ENCODE results near the gene TBCK. TPM values are rescaled to one million over a fixed set of nuclear protein-coding genes. Genes with fewer than 3 reads are reported as not detected.

TBCK gene
- total and polyA plus RNA-seq, 2 donors (not counting 3 experiments of a cell fraction or from before 2014, with no cell fraction given) = 18.2 to 38.6 TPM

DNA sequence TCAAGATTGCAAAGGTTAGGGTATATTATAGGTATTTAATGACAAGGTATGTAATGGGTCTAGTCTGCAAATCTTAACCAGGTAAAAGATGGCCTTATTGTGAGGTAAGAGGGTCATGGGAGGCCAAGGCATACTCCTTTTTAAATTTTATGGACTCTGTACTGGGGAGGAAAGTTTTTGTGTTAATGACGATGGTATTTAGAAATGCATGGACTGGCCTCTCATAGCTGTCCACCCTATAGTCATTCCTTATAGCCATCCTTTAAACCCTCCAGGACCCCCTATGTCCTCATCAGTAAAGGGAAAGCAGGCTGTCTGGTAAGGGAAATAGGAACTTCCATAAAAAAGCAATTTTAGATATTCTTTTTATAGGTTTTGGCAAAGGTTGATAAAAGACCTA, 1.8 kb upstream of the TBCK start:
- H3K79me2 ChIP-seq (ENCODE audit: control insufficient read depth, insufficient read depth, low read length) = peaks cover 56% of the 10 kb centered on the region
- no peak overlapping the region for H3K9ac ChIP-seq (replicated peaks; ENCODE audit: extremely low read depth, insufficient read depth, low read length)
- no peaks in the 10 kb centered on the region for H3K9me3 ChIP-seq (replicated peaks; ENCODE audit: control insufficient read depth, insufficient read depth, low read length)
- no peak for TF ChIP-seq CTCF (IDR thresholded peaks at IDR 0.05; ENCODE audit: extremely low read depth in 1 of 2, insufficient read depth in 1 of 2, low read depth in 1 of 2, low read length in 2 of 2)
- no peak for TF ChIP-seq EZH2 (IDR thresholded peaks at IDR 0.05; ENCODE audit: borderline replicate concordance, low read depth, low read length, severe bottlenecking)
- TF ChIP-seq GATA2 (IDR thresholded peaks at IDR 0.05; ENCODE audit: insufficient read depth, insufficient read length, low read depth, low read length) = no peak
- TF ChIP-seq JUN (IDR thresholded peaks at IDR 0.05; ENCODE audit: borderline replicate concordance, insufficient read depth, insufficient read length, low read depth) = no peak
- TF ChIP-seq MYC (IDR thresholded peaks at IDR 0.05; ENCODE audit: low read depth, low read length) = no peak
- TF ChIP-seq POLR2AphosphoS5 (IDR thresholded peaks at IDR 0.05; ENCODE audit: insufficient read depth, low read depth, low read length) = no peak
- TF ChIP-seq FOS (IDR thresholded peaks at IDR 0.05; ENCODE audit: borderline replicate concordance, insufficient read depth, low read length) = no peak
- TF ChIP-seq, protein P1, sequence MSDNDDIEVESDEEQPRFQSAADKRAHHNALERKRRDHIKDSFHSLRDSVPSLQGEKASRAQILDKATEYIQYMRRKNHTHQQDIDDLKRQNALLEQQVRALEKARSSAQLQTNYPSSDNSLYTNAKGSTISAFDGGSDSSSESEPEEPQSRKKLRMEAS (IDR thresholded peaks at IDR 0.05; ENCODE audit: insufficient read depth, insufficient read length) = no peak
- TF ChIP-seq POLR2A (IDR thresholded peaks at IDR 0.05; ENCODE audit: low read depth, low read length) = no peak
- H3K4me2 ChIP-seq (ENCODE audit: insufficient read depth, low read length) = peak overlapping the region; percentile 98
- H3K36me3 ChIP-seq (ENCODE audit: control insufficient read depth in 2 of 2, extremely low read depth in 1 of 2, insufficient read depth in 2 of 2, low read length in 2 of 2) = no peaks in the 10 kb centered on the region
- no TSS peak for BruUV-seq (replicated peaks)
- H2AFZ ChIP-seq (ENCODE audit: low read depth, low read length) = no peak overlapping the region
- H3K27ac ChIP-seq (ENCODE audit: insufficient read depth, low read depth, low read length) = no peak overlapping the region
- intact Hi-C loops (cut with micrococcal nuclease) (loop anchor here (5.0 kb wide), 1 partner anchor 611 kb away; the partner anchor contains the start of genes GSTCD and INTS12), dilution Hi-C loops (cut with MboI; ENCODE audit: extremely low pct_ligation_motif_present, low sequenced_read_pairs) (no loop called here)
- H4K20me1 ChIP-seq (replicated peaks; ENCODE audit: control insufficient read depth, extremely low read depth, insufficient read depth, low read length) = no peaks in the 10 kb centered on the region
- CTCF ChIA-PET = interaction anchor here (3.1 kb wide), 1 partner anchor 11 kb away, joined by 18 read pairs; no protein-coding TSS in a partner anchor
- H3K4me3 ChIP-seq (replicated peaks in 1 of 3; ENCODE audit: insufficient read depth in 1 of 3, low read depth in 1 of 3, low read length in 3 of 3) = no peak overlapping the region
- FAIRE-seq = no peak
- DNase-seq (ENCODE audit: low read depth, low spot score) = no peak
- no peaks in the 10 kb centered on the region for H3K27me3 ChIP-seq (ENCODE audit: control insufficient read depth in 2 of 2, insufficient read depth in 2 of 2, low read length in 2 of 2)
- no peaks in the 10 kb centered on the region for H3K9me1 ChIP-seq (replicated peaks; ENCODE audit: control insufficient read depth, extremely low read depth, insufficient read depth, low read length)
- H3K4me1 ChIP-seq (ENCODE audit: control insufficient read depth, extremely low read depth, insufficient read depth, low read length) = peaks cover 20% of the 10 kb centered on the region
- POLR2A ChIA-PET = no interaction called here
